ENCODE results near the gene MYH2. TPM values are rescaled to one million over a fixed set of nuclear protein-coding genes. Genes with fewer than 3 reads are reported as not detected.
A peak's percentile ranks its signal among the peaks of the same experiment; 100 is the strongest.

The MYH2 gene
- total and polyA plus RNA-seq, 2 of the 13 experiments (the other 11 are each of a cell fraction or from before 2014, with no cell fraction given), result not detected

- TF ChIP-seq TFDP1 (CRISPR knock-in tag; IDR thresholded peaks at IDR 0.05; ENCODE audit: borderline replicate concordance), result peak; percentile 55; the same call in 1 of the 2 replicates
- TF ChIP-seq, protein P1, sequence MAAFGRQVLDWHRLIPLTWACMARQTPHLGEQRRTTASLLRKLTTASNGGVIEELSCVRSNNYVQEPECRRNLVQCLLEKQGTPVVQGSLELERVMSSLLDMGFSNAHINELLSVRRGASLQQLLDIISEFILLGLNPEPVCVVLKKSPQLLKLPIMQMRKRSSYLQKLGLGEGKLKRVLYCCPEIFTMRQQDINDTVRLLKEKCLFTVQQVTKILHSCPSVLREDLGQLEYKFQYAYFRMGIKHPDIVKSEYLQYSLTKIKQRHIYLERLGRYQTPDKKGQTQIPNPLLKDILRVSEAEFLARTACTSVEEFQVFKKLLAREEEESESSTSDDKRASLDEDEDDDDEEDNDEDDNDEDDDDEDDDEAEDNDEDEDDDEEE (CRISPR knock-in tag; IDR thresholded peaks at IDR 0.05), result no peak
- TF ChIP-seq SALL1 (CRISPR knock-in tag; IDR thresholded peaks at IDR 0.05), result peak; percentile 28; the same call in 1 of the 2 replicates
- no peak for TF ChIP-seq SMYD3 (CRISPR knock-in tag; IDR thresholded peaks at IDR 0.05)
- TF ChIP-seq ZKSCAN8 (CRISPR knock-in tag; IDR thresholded peaks at IDR 0.05; ENCODE audit: borderline replicate concordance), result no peak
- TF ChIP-seq ZNF670 (CRISPR knock-in tag; IDR thresholded peaks at IDR 0.05; ENCODE audit: borderline replicate concordance), result no peak
- TF ChIP-seq HOXA3 (CRISPR knock-in tag; IDR thresholded peaks at IDR 0.05), result 0 out of 2 replicates have a peak, but pooled peaks have one; percentile 28
- TF ChIP-seq IKZF1 (IDR thresholded peaks at IDR 0.05), result no peak
- TF ChIP-seq NFIC (IDR thresholded peaks at IDR 0.05; ENCODE audit: low read length), result no peak
- TF ChIP-seq GATAD2A (CRISPR knock-in tag; IDR thresholded peaks at IDR 0.05), result 0 out of 2 replicates have a peak, but pooled peaks have one; percentile 15
- TF ChIP-seq, protein P2, sequence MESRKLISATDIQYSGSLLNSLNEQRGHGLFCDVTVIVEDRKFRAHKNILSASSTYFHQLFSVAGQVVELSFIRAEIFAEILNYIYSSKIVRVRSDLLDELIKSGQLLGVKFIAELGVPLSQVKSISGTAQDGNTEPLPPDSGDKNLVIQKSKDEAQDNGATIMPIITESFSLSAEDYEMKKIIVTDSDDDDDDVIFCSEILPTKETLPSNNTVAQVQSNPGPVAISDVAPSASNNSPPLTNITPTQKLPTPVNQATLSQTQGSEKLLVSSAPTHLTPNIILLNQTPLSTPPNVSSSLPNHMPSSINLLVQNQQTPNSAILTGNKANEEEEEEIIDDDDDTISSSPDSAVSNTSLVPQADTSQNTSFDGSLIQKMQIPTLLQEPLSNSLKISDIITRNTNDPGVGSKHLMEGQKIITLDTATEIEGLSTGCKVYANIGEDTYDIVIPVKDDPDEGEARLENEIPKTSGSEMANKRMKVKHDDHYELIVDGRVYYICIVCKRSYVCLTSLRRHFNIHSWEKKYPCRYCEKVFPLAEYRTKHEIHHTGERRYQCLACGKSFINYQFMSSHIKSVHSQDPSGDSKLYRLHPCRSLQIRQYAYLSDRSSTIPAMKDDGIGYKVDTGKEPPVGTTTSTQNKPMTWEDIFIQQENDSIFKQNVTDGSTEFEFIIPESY (CRISPR knock-in tag; IDR thresholded peaks at IDR 0.05), result no peak
- no peak for TF ChIP-seq POLR2A (IDR thresholded peaks at IDR 0.05; ENCODE audit: insufficient read depth in 1 of 2, low read depth in 2 of 2, low read length in 2 of 2)
- no peak for TF ChIP-seq ZNF605 (CRISPR knock-in tag; IDR thresholded peaks at IDR 0.05)
- TF ChIP-seq, protein P3, sequence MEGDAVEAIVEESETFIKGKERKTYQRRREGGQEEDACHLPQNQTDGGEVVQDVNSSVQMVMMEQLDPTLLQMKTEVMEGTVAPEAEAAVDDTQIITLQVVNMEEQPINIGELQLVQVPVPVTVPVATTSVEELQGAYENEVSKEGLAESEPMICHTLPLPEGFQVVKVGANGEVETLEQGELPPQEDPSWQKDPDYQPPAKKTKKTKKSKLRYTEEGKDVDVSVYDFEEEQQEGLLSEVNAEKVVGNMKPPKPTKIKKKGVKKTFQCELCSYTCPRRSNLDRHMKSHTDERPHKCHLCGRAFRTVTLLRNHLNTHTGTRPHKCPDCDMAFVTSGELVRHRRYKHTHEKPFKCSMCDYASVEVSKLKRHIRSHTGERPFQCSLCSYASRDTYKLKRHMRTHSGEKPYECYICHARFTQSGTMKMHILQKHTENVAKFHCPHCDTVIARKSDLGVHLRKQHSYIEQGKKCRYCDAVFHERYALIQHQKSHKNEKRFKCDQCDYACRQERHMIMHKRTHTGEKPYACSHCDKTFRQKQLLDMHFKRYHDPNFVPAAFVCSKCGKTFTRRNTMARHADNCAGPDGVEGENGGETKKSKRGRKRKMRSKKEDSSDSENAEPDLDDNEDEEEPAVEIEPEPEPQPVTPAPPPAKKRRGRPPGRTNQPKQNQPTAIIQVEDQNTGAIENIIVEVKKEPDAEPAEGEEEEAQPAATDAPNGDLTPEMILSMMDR (CRISPR knock-in tag; IDR thresholded peaks at IDR 0.05), result peak; percentile 18; the same call in 1 of the 2 replicates
- TF ChIP-seq CEBPG (CRISPR knock-in tag; IDR thresholded peaks at IDR 0.05), result peak; percentile 69
- no peak for TF ChIP-seq ZNF574 (CRISPR knock-in tag; IDR thresholded peaks at IDR 0.05)
- TF ChIP-seq TCF12 (IDR thresholded peaks at IDR 0.05), result no peak
- no peak for TF ChIP-seq TCF12 (CRISPR knock-in tag; IDR thresholded peaks at IDR 0.05)
- peak; percentile 66 for TF ChIP-seq ARID5B (CRISPR knock-in tag; IDR thresholded peaks at IDR 0.05)
Observed at GRCh38 chr17:10526517-10526916, 22.9 kb downstream of the MYH2 start (continued).

All from HepG2 (cell line).